ENCODE data around the gene SPRYD3.
A peak's percentile ranks its signal among the peaks of the same experiment; 100 is the strongest.
"Not testable (repeated sequence)": the region's sequence is repeated elsewhere in the genome, so short reads cannot be mapped to it uniquely, and the experiment has no call there.

The SPRYD3 gene, protein sequence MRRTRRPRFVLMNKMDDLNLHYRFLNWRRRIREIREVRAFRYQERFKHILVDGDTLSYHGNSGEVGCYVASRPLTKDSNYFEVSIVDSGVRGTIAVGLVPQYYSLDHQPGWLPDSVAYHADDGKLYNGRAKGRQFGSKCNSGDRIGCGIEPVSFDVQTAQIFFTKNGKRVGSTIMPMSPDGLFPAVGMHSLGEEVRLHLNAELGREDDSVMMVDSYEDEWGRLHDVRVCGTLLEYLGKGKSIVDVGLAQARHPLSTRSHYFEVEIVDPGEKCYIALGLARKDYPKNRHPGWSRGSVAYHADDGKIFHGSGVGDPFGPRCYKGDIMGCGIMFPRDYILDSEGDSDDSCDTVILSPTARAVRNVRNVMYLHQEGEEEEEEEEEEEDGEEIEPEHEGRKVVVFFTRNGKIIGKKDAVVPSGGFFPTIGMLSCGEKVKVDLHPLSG

DNA sequence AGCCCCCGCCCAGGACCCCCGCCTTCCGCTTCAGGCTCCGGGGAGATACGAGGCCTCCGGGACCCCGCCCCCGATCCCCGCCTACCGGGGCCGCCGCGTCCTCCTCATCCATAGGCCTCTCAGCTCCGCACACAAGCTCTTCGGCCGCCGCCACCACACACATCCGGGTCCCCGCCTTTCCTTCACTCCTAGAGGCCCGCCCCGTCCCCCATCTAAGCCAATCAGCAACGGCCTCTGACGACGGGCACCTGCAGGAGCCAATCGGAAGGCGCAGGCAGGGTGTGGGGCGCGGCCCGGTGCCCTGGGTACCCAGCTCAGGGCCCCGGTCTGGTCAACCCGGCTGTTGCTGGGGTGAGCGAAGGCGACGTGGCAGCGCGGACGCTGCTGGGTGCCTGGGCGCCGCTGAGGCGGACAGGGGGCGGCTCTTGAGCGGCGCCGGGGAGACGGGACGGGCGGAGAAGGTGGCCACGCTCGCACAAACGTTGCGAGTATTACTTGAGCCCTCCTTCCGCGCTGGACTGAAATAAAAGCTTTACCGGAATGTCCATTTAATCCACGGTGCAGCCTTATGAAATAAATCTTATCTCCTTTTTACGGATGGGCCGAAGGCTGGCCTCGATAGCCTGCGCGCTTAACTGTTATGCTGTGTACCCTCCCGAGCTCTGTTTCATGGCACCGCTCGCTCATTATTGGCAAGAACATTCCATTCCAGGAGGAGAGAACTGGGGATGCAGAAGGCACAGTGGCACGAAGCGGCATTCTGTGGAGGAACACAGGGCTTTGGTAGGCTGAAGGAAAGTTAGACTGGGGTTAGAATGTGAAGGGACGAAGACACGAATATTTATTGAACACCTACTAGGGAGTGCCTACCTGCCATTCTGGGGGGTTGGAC, at the start of gene SPRYD3:
TSS of gene SPRYD3 (minus strand) at position 165 of the 892 bp plus-strand sequence. CDS start at position 108, 57 bp downstream.
- peak; percentile 95 for DNase-seq (ENCODE audit: low read depth)

DNA sequence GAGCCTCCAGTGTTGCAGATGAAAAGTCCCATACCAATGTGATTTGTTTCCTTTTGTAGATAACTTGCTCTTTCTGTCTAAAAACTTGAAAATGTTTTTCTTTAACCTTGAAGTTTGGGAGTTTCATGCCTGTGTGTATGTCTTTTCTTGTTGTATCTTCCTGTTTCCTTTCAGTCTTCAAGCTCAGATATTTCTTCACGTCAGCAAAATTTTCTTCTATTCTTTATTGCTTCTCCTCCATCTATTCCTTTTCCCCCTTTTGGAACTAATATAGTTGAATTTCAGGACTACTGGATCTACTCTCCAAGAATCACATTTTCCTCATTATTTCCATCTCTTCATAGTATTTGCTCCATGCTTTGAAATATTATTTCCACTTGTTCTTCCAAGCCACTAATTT, 48.0 kb upstream of the SPRYD3 start:
- DNase-seq (ENCODE audit: low read depth), result no peak

DNA sequence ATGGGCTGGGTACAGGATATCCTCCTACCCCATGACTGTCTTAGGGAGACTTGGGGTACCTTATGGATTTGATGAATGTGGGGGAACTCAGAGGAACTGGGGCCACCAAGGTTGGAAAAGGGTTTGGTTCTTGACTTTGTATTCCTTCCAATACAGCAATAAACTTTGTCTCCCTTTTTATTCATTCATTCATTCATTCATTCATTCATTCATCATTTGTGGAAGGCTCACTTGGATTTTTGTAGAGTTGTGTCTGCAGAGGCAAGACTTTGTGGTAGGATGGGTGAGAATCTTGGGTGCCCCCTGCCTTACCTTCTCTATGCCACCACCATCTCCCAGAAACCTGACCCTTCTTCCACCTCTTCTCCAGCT, 45.1 kb upstream of the SPRYD3 start:
- no peak for DNase-seq (ENCODE audit: low read depth)

DNA sequence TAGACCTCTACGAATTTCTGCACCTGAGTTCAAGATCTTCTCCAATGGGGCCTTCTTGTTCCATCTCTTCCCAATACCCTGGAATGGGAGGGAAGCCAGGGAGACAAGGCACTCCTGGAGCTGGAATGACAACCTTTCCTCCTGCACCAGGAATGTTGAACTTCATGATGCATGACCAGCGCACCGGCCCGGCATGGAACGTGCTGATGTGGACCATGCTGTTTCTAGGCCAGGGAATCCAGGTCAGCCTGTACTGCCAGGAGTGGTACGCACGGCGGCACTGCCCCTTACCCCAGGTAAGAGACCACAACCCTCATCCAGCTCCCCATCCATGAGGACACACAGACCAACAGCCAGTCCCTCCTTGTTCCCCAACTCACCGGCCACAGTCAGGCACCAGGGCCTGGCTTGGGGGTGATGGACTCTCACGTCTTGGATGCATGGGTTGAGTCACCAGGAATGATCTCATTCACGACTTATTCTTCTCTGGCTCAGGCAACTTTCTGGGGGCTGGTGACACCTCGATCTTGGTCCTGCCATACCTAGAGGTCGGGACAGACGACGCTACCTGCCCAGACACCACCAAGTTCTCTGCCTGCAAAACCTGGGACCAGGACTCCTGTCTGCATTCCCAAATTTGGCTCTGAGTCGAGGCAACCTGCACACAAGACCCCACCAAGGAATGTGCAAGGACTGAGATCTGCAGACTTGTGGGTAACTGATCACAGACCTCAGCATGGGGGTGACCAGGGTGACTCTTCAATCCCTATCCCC, 44.6 kb upstream of the SPRYD3 start:
- DNase-seq (ENCODE audit: low read depth), result no peak

DNA sequence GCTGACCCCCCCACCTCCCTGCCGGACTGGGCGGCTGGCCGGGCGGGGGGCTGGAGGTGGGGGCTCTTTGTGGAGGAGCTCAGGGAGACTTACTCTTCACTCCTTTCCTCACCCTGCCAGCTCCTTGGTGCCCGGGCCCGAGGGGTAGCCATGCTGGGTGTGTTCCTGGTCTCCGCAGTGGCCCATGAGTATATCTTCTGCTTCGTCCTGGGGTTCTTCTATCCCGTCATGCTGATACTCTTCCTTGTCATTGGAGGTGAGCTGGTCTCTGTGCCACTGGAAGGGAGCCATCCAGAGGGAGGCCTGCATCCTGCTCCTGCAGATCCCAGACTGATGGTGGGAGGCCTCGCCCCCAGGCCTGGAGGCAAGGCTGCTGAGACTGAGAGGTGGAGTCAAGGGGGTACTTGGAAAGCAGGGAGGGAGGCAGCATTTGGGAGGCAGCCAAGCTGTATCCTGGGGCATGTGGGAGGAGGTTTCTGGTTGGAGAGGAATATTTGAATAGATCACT, 43.8 kb upstream of the SPRYD3 start:
- no peak for DNase-seq (ENCODE audit: low read depth)

DNA sequence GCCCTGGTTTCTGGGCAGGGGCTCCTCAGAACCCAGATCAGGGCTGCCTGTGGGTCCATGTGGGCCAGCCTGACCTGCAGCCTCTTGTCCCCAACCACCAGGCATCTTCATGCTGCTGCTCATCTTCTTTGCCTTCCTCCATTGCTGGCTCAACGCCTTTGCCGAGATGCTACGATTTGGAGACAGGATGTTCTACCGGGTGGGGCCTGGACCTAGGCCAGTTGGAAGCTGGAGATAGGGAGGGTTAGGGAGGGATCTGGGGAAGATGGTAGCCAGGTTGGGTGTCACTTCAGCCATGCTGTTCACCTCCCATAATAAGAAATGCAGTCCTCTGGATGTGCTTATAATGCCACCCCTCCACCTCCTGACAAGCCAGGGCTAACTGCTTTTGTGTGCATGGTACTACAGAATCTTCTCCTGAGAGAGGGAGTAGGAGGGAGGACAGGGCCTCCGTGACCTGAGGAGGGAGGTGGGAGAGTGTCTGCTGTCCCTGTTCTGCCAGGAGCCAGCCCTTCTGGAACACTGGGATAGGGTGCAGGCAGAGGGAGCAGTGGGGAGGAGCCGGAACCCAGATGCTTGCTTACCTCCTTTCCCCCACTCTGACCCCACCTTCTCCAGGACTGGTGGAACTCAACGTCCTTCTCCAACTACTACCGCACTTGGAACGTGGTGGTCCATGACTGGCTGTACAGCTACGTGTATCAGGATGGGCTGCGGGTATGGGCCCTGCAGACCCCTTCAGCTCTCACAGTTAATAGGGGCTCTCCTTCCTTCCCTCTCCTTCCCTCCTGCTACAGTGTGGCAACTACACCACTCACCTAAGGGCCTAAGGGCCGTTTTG, 41.7 kb upstream of the SPRYD3 start:
- DNase-seq (ENCODE audit: low read depth), result no peak

DNA sequence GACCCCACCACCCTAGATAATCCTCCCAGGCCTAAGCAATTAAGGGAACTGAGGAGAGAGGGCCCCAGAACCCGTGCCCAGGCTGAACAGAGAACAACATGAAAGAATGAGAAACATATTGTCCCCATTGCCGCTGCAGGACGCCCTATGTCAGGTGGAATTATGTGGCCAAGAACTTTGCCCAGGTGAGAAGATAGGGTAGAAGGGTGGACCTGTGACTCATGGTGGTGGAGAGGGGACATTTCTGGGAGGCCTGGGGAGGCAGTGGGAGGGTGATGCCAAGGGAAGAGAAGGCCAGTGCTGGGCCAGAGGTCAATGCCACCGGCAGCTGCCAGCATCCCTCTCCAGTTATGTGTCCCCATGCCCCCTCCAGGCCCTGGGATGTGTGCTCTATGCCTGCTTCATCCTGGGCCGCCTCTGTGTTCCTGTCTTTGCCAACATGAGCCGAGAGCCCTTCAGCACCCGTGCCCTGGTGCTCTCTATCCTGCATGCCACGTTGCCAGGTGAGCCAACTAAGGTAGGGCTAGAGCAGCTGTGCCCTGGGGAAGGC, 39.6 kb upstream of the SPRYD3 start:
- no peak for DNase-seq (ENCODE audit: low read depth)

DNA sequence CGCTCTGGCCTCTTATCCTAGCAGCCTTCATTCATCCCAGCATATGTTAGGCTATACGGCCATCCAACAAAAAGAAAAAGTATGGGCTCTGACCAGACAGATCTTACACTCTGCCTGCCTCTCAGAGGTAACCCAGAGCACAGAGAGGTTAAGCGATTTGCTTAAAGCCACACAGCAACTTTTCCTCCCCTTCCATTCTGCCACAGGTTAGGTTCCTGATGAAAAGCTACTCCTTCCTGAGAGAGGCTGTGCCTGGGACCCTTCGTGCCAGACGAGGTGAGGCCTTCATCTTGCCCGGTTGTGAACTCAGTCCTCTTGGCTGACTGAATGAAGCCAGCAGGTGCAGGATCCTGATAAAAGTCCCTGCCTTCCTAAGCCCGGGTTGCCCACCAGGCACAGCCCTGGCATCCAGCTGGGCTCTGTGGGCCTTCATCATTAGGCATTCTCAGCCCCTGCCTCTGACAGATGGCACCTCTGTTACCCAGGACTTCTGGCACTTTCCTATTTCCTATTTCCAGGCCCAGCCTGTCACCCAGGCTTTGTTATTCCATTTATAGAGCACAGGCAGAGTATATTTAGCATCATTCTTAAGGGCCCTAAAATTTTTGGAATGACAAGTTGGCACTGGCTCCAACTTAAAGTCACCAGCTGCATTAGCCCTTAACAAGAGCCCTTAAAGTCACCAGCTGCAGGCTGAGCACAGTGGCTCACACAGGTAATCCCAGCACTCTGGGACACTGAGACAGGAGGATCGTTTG, 36.9 kb upstream of the SPRYD3 start:
- DNase-seq (ENCODE audit: low read depth), result no peak

DNA sequence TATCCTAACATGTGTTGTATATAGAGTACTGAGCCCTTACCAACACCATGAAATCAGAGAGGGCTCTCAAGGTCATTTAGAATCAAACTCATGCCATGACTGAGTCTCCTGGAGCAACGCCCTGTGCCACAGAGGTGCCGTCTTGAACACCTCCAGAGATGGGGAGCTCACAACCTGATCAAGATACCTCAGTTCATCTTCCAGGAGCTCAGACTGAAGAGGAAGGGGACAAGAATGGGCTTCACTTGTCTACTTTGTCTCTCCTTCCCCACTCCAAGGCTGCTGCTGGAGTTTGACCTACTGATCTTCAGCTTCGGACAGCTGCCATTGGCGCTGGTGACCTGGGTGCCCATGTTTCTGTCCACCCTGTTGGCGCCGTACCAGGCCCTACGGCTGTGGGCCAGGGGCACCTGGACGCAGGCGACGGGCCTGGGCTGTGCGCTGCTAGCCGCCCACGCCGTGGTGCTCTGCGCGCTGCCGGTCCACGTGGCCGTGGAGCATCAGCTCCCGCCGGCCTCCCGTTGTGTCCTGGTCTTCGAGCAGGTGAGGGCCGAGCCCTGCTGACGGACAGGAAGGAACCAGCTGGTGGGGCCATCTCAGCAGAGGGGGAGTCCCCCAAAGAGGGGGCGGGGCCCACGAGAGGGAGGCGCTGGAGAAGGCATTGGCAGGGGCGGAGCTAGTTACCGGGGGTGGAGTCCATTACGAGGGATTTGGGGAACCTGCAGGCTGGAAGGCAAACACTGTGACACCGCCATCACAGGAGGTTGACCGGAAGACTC, 36.1 kb upstream of the SPRYD3 start:
- no peak for DNase-seq (ENCODE audit: low read depth)

DNA sequence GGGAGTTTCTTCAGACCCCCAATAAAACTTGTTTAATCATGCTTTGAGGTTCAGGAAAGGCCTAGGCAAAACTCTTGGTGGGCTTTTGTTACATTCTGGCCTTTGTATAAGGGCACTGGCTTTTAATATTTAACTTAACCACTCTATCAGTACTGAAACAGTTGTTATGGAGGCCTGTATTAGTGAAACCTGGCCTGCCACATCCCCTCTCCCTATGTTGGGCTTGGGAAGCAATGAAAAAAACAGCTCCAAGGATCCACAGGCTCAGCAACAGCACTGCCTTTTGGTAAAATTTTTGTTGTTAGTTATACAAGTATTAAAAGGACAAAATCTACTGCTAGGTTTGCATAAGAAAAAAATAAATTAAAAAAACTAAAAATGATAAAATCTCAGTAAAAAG, 34.8 kb upstream of the SPRYD3 start:
- DNase-seq (ENCODE audit: low read depth), result no peak

DNA sequence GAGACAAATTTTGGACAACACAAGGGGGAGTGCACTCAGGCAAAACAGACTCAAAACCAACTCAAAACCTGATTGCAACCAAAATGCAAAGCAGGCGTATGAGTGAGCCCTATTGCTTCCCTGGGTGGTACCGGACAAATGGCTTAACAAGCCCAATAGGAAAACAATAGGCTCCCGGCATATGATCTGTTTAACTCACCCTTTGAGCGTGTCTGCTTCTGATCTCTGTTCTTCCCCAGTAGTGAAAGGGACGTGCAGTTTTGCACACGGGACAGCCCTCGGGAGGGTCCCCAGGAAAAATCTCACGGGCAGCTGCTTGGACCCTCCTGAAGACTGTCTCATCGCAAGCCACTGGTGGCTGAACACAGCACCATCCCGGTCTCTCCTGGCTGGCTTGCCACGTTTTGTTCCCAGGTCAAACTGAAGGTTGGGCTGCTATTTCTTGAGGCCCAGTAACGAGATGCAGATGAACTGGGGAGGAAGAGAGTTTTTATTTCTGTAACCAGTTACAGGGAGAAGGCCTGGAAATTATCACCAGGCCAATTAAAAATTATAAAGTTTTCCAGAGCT, 34.0 kb upstream of the SPRYD3 start:
- no peak for DNase-seq (ENCODE audit: low read depth)

DNA sequence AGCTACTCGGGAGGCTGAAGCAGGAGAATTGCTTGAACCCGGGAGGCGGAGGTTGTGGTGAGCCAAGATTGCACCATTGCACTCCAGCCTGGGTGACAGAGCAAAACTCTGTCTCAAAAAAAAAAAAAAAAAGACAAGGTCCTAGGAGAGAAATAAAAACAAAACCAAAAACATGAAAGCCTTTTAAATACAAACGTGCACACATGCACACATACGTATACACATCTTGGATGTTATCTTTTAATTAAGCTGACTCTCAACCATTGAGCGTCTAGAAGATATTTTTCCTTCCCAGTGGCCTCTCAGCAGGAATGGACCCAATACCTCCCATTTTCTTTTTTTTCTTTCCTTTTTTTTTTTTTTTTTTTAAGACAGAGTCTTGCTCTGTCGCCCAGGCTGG, 33.2 kb upstream of the SPRYD3 start:
- not testable (repeated sequence) for DNase-seq (ENCODE audit: low read depth)

DNA sequence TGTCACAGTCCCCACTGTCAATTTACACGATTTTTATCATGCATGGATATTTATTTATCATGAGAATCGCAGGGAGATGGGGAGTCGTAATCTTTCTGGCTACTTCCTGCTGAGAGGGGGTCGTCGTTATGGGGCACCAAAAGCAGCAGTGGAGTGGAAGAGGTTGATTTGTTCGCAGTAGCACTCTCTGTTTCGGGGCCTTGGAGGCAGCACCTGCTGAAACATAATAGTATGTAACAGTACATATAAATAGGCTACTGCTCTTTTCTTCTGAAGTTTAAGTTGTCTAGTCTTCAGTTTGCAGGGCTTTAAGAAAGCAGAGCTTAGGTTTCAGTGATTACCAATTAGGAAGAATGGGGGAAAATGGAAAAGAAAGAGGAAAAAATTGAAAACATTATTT, 27.9 kb upstream of the SPRYD3 start:
- no peak for DNase-seq (ENCODE audit: low read depth)

DNA sequence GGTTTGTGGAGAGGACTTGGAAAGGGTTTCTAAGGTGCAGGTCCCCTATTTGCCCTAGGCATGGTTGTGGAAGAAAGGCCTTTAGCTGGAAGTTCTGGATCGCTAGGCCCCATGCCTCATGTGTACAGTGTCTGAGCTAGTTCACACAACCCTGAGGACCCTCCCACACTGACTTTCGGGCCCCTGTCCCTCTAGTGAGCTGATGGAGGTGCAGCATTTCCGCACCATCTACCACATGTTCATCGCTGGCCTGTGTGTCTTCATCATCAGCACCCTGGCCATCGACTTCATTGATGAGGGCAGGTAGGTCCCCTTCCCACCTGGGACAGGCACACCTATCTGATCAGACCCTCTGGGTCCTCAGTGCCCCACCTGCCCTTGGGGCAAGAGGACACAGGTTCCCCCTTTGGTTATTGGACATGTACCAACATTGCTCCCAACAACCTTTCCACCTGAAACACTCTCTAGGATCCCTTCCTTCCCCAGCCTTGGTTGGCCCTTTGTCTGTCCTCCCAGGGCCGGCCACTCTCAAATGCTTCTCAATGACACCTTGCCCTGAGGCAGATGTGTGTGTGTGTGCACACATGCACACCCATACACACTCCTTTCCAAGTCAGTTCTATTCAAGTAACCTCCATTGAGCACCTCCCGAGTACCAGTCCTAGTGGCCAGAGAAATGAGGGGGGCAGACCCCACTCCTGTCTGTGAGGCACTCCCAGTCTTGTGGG, 26.7 kb upstream of the SPRYD3 start:
- no peak for DNase-seq (ENCODE audit: low read depth)

DNA sequence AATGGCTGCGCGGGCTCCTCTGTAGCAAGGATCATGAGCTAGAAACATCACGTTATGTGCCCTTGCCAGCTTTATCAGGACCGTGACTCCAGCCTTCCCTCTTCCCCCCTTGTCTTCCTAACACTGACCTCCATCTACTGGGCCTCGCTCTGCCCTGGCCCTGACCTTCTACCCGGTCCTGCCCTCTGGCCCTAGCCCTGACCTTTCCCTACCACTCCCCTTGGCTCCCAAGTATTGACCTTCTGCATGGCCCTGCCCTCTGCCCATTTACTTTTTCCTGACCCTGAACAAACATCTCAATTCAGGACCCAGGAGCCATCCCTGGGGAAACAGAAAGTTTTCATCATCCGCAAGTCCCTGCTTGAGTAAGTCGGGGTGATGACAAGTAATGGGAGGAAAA, 26.1 kb upstream of the SPRYD3 start:
- DNase-seq (ENCODE audit: low read depth), result no peak

DNA sequence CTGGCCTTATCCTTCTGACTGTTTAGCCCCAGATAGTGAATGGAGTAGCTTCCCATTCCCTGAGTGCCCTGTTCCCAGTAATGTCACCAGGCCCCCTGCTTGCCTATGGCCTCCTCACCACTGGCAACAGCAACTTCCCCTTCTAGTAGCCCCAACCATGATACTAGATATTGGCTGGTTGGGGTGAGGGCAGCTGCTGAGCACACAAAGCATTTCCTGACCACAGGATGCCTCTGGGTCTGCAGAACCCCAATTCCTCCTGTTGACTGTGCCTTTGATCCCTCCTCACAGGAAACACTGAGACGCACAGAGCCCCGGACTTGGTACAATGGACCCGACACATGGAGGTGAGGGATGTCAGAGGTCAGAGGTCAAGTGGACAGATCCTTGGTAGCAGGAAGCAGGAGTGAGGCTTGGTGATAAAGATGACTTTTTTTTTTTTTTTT, 24.7 kb upstream of the SPRYD3 start:
- peak; percentile 82 for DNase-seq (ENCODE audit: low read depth)

DNA sequence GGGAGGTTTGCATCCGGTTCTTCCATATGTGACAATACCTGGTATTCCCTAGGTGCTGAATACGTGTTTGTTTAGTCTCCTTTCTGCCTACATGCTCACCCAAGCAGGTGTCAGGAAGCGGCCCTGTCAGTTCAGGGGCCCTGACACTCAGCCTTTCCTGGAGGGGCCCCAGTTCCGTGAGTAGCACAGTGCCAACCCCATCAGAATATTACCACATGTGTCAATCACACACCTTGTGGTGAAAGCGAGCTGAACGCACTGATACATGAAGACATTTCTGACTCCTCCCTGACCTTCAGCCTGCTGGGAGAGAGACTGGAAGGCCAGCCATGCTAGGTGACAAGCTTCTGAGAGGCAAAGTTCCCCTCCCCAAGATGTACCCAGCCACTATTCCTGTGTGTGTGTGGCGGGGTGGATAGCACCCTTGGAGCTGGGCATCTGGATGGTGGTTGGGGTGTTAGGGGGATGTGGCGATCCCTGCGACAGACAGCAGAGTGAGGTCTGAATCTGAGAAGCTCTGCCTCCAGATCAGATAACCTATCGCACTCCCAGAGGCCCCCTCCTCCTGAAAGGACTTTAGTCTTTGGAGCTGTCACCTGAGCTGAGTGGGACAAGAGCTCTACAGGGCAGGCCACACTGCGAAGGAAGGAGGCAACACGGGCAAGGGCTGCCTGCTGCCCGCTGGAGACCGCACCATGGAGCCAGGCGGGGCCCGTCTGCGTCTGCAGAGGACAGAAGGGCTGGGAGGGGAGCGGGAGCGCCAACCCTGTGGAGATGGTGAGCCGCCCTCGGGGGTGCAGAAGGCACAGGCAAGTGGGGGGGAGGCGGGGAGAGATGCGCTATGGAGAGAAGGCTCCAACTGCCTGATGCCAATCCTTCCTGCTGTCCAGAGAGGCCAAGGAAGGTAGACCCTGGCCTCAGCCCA, 24.0 kb upstream of the SPRYD3 start, which contains the start of gene SOAT2:
TSS of gene SOAT2 (plus strand) at position 604 of the 925 bp plus-strand sequence. CDS start at position 696, 92 bp downstream.
- DNase-seq (ENCODE audit: low read depth), result no peak

All from CMK (cell line).